HepG2 (cell line): ENCODE data around the gene UGT1A3. TPM values are rescaled to one million over a fixed set of nuclear protein-coding genes. Genes with fewer than 3 reads are reported as not detected.
A peak's percentile ranks its signal among the peaks of the same experiment; 100 is the strongest.
"Not testable (repeated sequence)": the region's sequence is repeated elsewhere in the genome, so short reads cannot be mapped to it uniquely, and the experiment has no call there.

Experiments used
- ATAC-seq: fragments of 200-7000 bp; cut with Tn5 transposase; 3 replicates; pipeline ENCODE4 v1.9.1; 2020; ENCODE audit warnings: mild to moderate bottlenecking, moderate library complexity
- BruUV-seq: library from RNA; stranded (reverse); fragments of 400-500 nt; replicated peaks from 2 replicates; lab custom pipeline; 2021; lab: Mats Ljungman, UMichigan
- CTCF ChIA-PET: fragments of 300-600 bp; formaldehyde crosslinking; extraction: SDS; loops from one replicate; lab custom pipeline; 2021; ENCODE audit warnings: low total read pairs, inconsistent platforms, low intra/inter-chr PET ratio; lab: Yijun Ruan, JAX
- POLR2A ChIA-PET: fragments of 350-600 bp; sonication (Branson Sonifier 250); formaldehyde crosslinking; loops from one replicate; lab custom pipeline; 2020; ENCODE audit warnings: antibody characterized with exemption, inconsistent platforms; lab: Yijun Ruan, JAX
- DNase-seq: peaks from one replicate; pipeline ENCODE4 v3.0.0-alpha.2; 2015; ENCODE audit warnings: low spot score
- FAIRE-seq: peaks from 3 replicates; lab custom pipeline; 2011; peaks lifted over from hg19 to GRCh38; lab: Jason Lieb, UNC
- H2AFZ ChIP-seq: one replicate; pipeline ENCODE4 v1.6.1; 2011; ENCODE audit warnings: low read length, inconsistent platforms
- H3K27ac ChIP-seq: fragments of 300-600 bp; 3 replicates; pipeline ENCODE4 v1.8.0; 2011; ENCODE audit warnings: mixed run types, mild to moderate bottlenecking, mixed read lengths, low read length, inconsistent platforms; ENCODE audit not compliant: insufficient read depth; ENCODE audit errors: extremely low read length
- H3K27me3 ChIP-seq, 2 experiments: fragments of 200-600 bp in 1 of 2; 2 replicates in 1 of 2; 3 replicates in 1 of 2; pipeline versions ENCODE4 v1.6.0 to v1.8.0; 2011; ENCODE audit warnings: low read length in 2 of 2, mild to moderate bottlenecking in 2 of 2, moderate library complexity in 2 of 2, inconsistent platforms in 1 of 2; ENCODE audit not compliant: insufficient read depth in 2 of 2, control insufficient read depth in 1 of 2
- H3K36me3 ChIP-seq, 2 experiments: fragments of 200-600 bp in 1 of 2; replicated peaks in 1 of 2; 2 replicates in 1 of 2; 3 replicates in 1 of 2; pipeline versions ENCODE4 v1.5.1 to v1.8.0; 2011; ENCODE audit warnings: low read length in 2 of 2, inconsistent platforms in 1 of 2; ENCODE audit not compliant: insufficient read depth in 2 of 2, control insufficient read depth in 1 of 2
- H3K4me1 ChIP-seq: 2 replicates; pipeline ENCODE4 v1.5.1; 2012; ENCODE audit warnings: low read length, inconsistent platforms; ENCODE audit not compliant: insufficient read depth
- H3K4me2 ChIP-seq: 2 replicates; pipeline ENCODE4 v1.6.0; 2011; ENCODE audit warnings: low read depth, low read length, inconsistent platforms
- H3K4me3 ChIP-seq, 3 experiments: fragments of 200-600 bp in 1 of 3; sonication (generic), shearing (Covaris generic) in 1 of 3; replicated peaks in 1 of 3; 2 replicates each; pipeline ENCODE4 v1.5.1; 2011 to 2016; ENCODE audit warnings: low read length in 3 of 3, inconsistent platforms in 2 of 3, low read depth in 2 of 3, mild to moderate bottlenecking in 2 of 3, control low read depth in 1 of 3, mixed read lengths in 1 of 3; ENCODE audit not compliant: insufficient read depth in 1 of 3
- H3K79me2 ChIP-seq: one replicate; pipeline ENCODE4 v1.6.1; 2011; ENCODE audit warnings: low read length, inconsistent platforms; ENCODE audit not compliant: insufficient read depth
- H3K9ac ChIP-seq: 2 replicates; pipeline ENCODE4 v1.6.0; 2011; ENCODE audit warnings: mild to moderate bottlenecking, low read depth, low read length, inconsistent platforms; ENCODE audit not compliant: insufficient read depth
- H3K9me3 ChIP-seq: 2 replicates; pipeline ENCODE4 v1.5.1; 2012; ENCODE audit warnings: mild to moderate bottlenecking, low read length
- H4K20me1 ChIP-seq: 2 replicates; pipeline ENCODE4 v1.6.0; 2011; ENCODE audit warnings: inconsistent platforms, mild to moderate bottlenecking, low read length, moderate library complexity; ENCODE audit not compliant: insufficient read depth
- BCL3 ChIP-seq: sonication (generic); formaldehyde crosslinking; IDR thresholded peaks from 2 replicates; pipeline ENCODE4 v1.5.1; 2020; ENCODE audit warnings: mild to moderate bottlenecking, missing genetic modification reagents, moderate library complexity
- DMAP1 ChIP-seq: IDR thresholded peaks from 2 replicates; pipeline ENCODE4 v1.6.1; 2016
- ELF4 ChIP-seq: sonication (generic); formaldehyde crosslinking; IDR thresholded peaks from 2 replicates; pipeline ENCODE4 v1.5.0; 2020; ENCODE audit warnings: missing genetic modification reagents, mild to moderate bottlenecking, moderate library complexity, borderline replicate concordance
- FOXC1 ChIP-seq: sonication (generic); formaldehyde crosslinking; IDR thresholded peaks from 2 replicates; pipeline ENCODE4 v1.8.0; 2022; ENCODE audit warnings: mild to moderate bottlenecking, missing genetic modification reagents, borderline replicate concordance
- JARID2 ChIP-seq: sonication (generic); formaldehyde crosslinking; IDR thresholded peaks from 2 replicates; pipeline ENCODE4 v1.8.1; 2023; ENCODE audit warnings: missing genetic modification reagents, inconsistent platforms; ENCODE audit not compliant: insufficient replicate concordance
- MED8 ChIP-seq: sonication (generic); formaldehyde crosslinking; IDR thresholded peaks from 2 replicates; pipeline ENCODE4 v1.8.1; 2023; ENCODE audit warnings: mild to moderate bottlenecking, missing genetic modification reagents; ENCODE audit not compliant: insufficient replicate concordance
- SALL1 ChIP-seq: sonication (generic); formaldehyde crosslinking; IDR thresholded peaks from 2 replicates; pipeline ENCODE4 v1.8.0; 2022; ENCODE audit warnings: mild to moderate bottlenecking, missing genetic modification reagents
- SOX6 ChIP-seq, 2 experiments: fragments of 450-650 bp in 1 of 2; sonication (generic) in 1 of 2; formaldehyde crosslinking in 1 of 2; IDR thresholded peaks; 2 replicates each; pipeline versions ENCODE4 v1.4.0 to v1.6.1; 2017 to 2020; ENCODE audit warnings: antibody characterized with exemption in 1 of 2, mild to moderate bottlenecking in 1 of 2, missing genetic modification reagents in 1 of 2
- TBX2 ChIP-seq: sonication (generic); formaldehyde crosslinking; IDR thresholded peaks from 2 replicates; pipeline ENCODE4 v1.5.0; 2020; ENCODE audit warnings: missing genetic modification reagents, mild to moderate bottlenecking, borderline replicate concordance
- USF2 ChIP-seq, 2 experiments: sonication (generic) in 1 of 2; formaldehyde crosslinking in 1 of 2; IDR thresholded peaks; 2 replicates each; pipeline versions ENCODE4 v1.5.1 to v1.6.1; 2011 to 2020; ENCODE audit warnings: borderline replicate concordance in 1 of 2, low read depth in 1 of 2, low read length in 1 of 2, mild to moderate bottlenecking in 1 of 2, missing genetic modification reagents in 1 of 2, moderate library complexity in 1 of 2
- XRCC5 ChIP-seq: fragments of 200-400 bp; formaldehyde crosslinking; optimal IDR thresholded peaks from 2 replicates; pipeline ENCODE3; 2017; ENCODE audit warnings: mild to moderate bottlenecking, low read length
- ZFP37 ChIP-seq: sonication (generic); formaldehyde crosslinking; IDR thresholded peaks from 2 replicates; pipeline ENCODE4 v1.4.0; 2020; ENCODE audit warnings: missing genetic modification reagents, borderline replicate concordance
- ZNF350 ChIP-seq: sonication (generic); formaldehyde crosslinking; IDR thresholded peaks from 2 replicates; pipeline ENCODE4 v1.4.0; 2020; ENCODE audit warnings: mild to moderate bottlenecking, low read depth, missing genetic modification reagents, borderline replicate concordance
- ZNF687 ChIP-seq: sonication (generic); formaldehyde crosslinking; IDR thresholded peaks from 2 replicates; pipeline ENCODE4 v1.5.1; 2020; ENCODE audit warnings: mild to moderate bottlenecking, missing genetic modification reagents, moderate library complexity
- ZNF788 ChIP-seq: sonication (generic); formaldehyde crosslinking; IDR thresholded peaks from 2 replicates; pipeline ENCODE4 v1.5.0; 2020; ENCODE audit warnings: mild to moderate bottlenecking, missing genetic modification reagents, borderline replicate concordance
- WGBS: methylation state at CpG from one replicate; pipeline ENCODE4 v1.1.6; 2017; ENCODE audit warnings: low lambda C conversion rate; 5-methylcytosine and 5-hydroxymethylcytosine counted together
- in situ Hi-C: cut with HindIII; loops from 2 replicates; pipeline ENCODE4 v1.10.0; 2017; ENCODE audit warnings: low pct_unique_long_range_greater_than_20kb; ENCODE audit not compliant: extremely low pct_ligation_motif_present
- intact Hi-C: fragments of 100-400 bp; cut with micrococcal nuclease; formaldehyde crosslinking; loops from one replicate; pipeline ENCODE4 v1.10.0; 2022; ENCODE audit not compliant: unreplicated experiment
- polyA plus RNA-seq, 8 experiments: library from polyadenylated mRNA; depleted of rRNA in 3 of 8; stranded (reverse) in 7 of 8; unstranded in 1 of 8; fragments of >200 nt; fragmentation: Illumina TruSeq in 4 of 8; extraction: Trizol in 4 of 8; gene quantifications; 2 replicates each; pipeline versions ENCODE4 v1.2.1 to v1.2.3, GENCODE V29; 2011 to 2016; ENCODE audit warnings: low read depth in 4 of 8, missing spikeins in 1 of 8, mixed read lengths in 1 of 8; ENCODE audit not compliant: insufficient read depth in 1 of 8
- total RNA-seq, 5 experiments: library from RNA; depleted of rRNA; stranded (reverse); fragments of >200 nt; fragmentation: Illumina TruSeq; extraction: Trizol; gene quantifications; 2 replicates each; pipeline ENCODE4 v1.2.3, GENCODE V29; 2016; ENCODE audit warnings: low read depth in 1 of 5

UGT1A3 gene
- total and polyA plus RNA-seq, 2 of the 13 experiments (the other 11 are each of a cell fraction or from before 2014, with no cell fraction given) = not detected

- ATAC-seq = peak; percentile 51
- H3K27me3 ChIP-seq = peaks cover 1 to 64% of the 10 kb centered on the region in 2 experiments; a peak in 4 of 5 replicates
- 34% methylated on average over 2 of the region's 2 CpGs for WGBS
- CTCF ChIA-PET; H4K20me1 ChIP-seq; H3K9ac ChIP-seq; FAIRE-seq; H3K4me3 ChIP-seq; DNase-seq; H3K36me3 ChIP-seq; BruUV-seq; H3K79me2 ChIP-seq; H2AFZ ChIP-seq; in situ Hi-C loops; intact Hi-C loops; TF ChIP-seq SOX6 (IDR thresholded peaks at IDR 0.05); USF2 (IDR thresholded peaks at IDR 0.05; ENCODE audit: low read depth, low read length): not testable (repeated sequence)
- POLR2A ChIA-PET = interaction anchor here (1.5 to 1.6 kb wide), 2 partner anchors 9 to 12 kb away, joined by 6 to 9 read pairs; no protein-coding TSS in a partner anchor
- peak overlapping the region; percentile 54 for H3K4me2 ChIP-seq
- H3K9me3 ChIP-seq = peaks cover 15% of the 10 kb centered on the region
- H3K4me1 ChIP-seq = peaks cover 27% of the 10 kb centered on the region
- peak overlapping the region; percentile 57 for H3K27ac ChIP-seq
- peak; percentile 2 for TF ChIP-seq JARID2 (CRISPR knock-in tag)
- 0 out of 2 replicates have a peak, but pooled peaks have one; percentile 37 for TF ChIP-seq ELF4 (CRISPR knock-in tag)
- TF ChIP-seq DMAP1 = 0 out of 2 replicates have a peak, but pooled peaks have one; percentile 3
- TF ChIP-seq ZNF687 = 0 out of 2 replicates have a peak, but pooled peaks have one; percentile 11
- 0 out of 2 replicates have a peak, but pooled peaks have one; percentile 62 for TF ChIP-seq SOX6 (CRISPR knock-in tag; IDR thresholded peaks at IDR 0.05)
- peak; percentile 4 for TF ChIP-seq XRCC5
- TF ChIP-seq ZFP37 (CRISPR knock-in tag) = 0 out of 2 replicates have a peak, but pooled peaks have one; percentile 2
- peak; percentile 30; the same call in 1 of the 2 replicates for TF ChIP-seq BCL3 (CRISPR knock-in tag)
- peak; percentile 52; the same call in 1 of the 2 replicates for TF ChIP-seq USF2 (CRISPR knock-in tag; IDR thresholded peaks at IDR 0.05; ENCODE audit: borderline replicate concordance)
- peak; percentile 6; the same call in 1 of the 2 replicates for TF ChIP-seq FOXC1 (CRISPR knock-in tag)
- TF ChIP-seq ZNF350 (CRISPR knock-in tag) = 0 out of 2 replicates have a peak, but pooled peaks have one; percentile 10
- 0 out of 2 replicates have a peak, but pooled peaks have one; percentile 4 for TF ChIP-seq TBX2 (CRISPR knock-in tag)
- peak; percentile 37; the same call in 1 of the 2 replicates for TF ChIP-seq SALL1 (CRISPR knock-in tag)
- TF ChIP-seq MED8 = peak; percentile 12
- 0 out of 2 replicates have a peak, but pooled peaks have one; percentile 5 for TF ChIP-seq ZNF788 (CRISPR knock-in tag)
These were observed 17.0 kb downstream of the UGT1A3 start for GRCh38 chr2:233745838-233746237.
